ENCODE measurements around the gene MAPT.

MAPT gene

DNA sequence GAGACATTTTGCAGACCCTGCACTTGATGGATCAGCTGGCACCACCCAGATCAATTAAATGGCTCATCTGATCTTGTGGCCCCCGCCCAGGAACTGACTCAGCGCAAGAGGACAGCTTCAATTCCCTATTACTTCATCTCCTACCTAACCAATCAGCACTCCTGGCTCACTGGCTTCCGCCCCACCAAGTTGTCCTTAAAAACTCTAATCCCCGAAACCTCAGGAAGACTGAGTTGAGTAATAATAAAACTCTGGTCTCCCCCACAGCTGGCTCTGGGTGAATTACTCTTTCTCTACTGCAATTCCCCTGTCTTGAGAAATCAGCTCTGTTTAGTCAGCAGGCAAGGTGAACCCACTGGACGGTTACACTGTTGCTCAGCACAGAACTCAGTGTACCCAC lies 26.1 kb upstream of the MAPT start:
- peaks cover 57% of the 10 kb centered on the region for H3K27me3 Mint-ChIP-seq
- H3K36me3 Mint-ChIP-seq (ENCODE audit: insufficient read depth) = no peaks in the 10 kb centered on the region
- H3K4me3 Mint-ChIP-seq = no peak overlapping the region
- DNase-seq (ENCODE audit: low spot score in 2 of 2) (no peak), ATAC-seq (replicated peaks; ENCODE audit: extremely low read depth, poor library complexity, severe bottlenecking) (no peak)
- H3K4me1 Mint-ChIP-seq = no peaks in the 10 kb centered on the region
- H3K9me3 Mint-ChIP-seq = no peaks in the 10 kb centered on the region
- no peak overlapping the region for H3K27ac Mint-ChIP-seq (ENCODE audit: low read depth)

GRCh38 chr17:45869676-45870341 lies 24.5 kb upstream of the MAPT start:
- Mint-ChIP-seq H3K36me3 (ENCODE audit: insufficient read depth) (no peaks in the 10 kb centered on the region), H3K27ac (ENCODE audit: low read depth) (no peak overlapping the region)
- no peak for DNase-seq (ENCODE audit: low spot score in 2 of 2)

GRCh38 chr17:45870342-45870974 lies 23.9 kb upstream of the MAPT start:
- H3K9me3 Mint-ChIP-seq = no peaks in the 10 kb centered on the region
- ATAC-seq (replicated peaks; ENCODE audit: extremely low read depth, poor library complexity, severe bottlenecking) (no peak), DNase-seq (ENCODE audit: low spot score in 2 of 2) (no peak)
- no peak overlapping the region for H3K4me3 Mint-ChIP-seq
- peaks cover 35% of the 10 kb centered on the region for H3K27me3 Mint-ChIP-seq
- H3K36me3 Mint-ChIP-seq (ENCODE audit: insufficient read depth) = no peaks in the 10 kb centered on the region
- no peaks in the 10 kb centered on the region for H3K4me1 Mint-ChIP-seq
- no peak overlapping the region for H3K27ac Mint-ChIP-seq (ENCODE audit: low read depth)

More at GRCh38 chr17:45869676-45870341, 24.5 kb upstream of the MAPT start:
- Mint-ChIP-seq H3K27me3 (peaks cover 41% of the 10 kb centered on the region), H3K4me3 (no peak overlapping the region), H3K4me1 (no peaks in the 10 kb centered on the region), H3K9me3 (no peaks in the 10 kb centered on the region)
- no peak for ATAC-seq (replicated peaks; ENCODE audit: extremely low read depth, poor library complexity, severe bottlenecking)

- DNase-seq (ENCODE audit: low spot score in 2 of 2) (no peak), ATAC-seq (replicated peaks; ENCODE audit: extremely low read depth, poor library complexity, severe bottlenecking) (no peak)
- no peak overlapping the region for H3K4me3 Mint-ChIP-seq
- H3K36me3 Mint-ChIP-seq (ENCODE audit: insufficient read depth) = no peaks in the 10 kb centered on the region
- no peak overlapping the region for H3K27ac Mint-ChIP-seq (ENCODE audit: low read depth)
- H3K27me3 Mint-ChIP-seq = peaks cover 29% of the 10 kb centered on the region
- no peaks in the 10 kb centered on the region for H3K4me1 Mint-ChIP-seq
- H3K9me3 Mint-ChIP-seq = no peaks in the 10 kb centered on the region
These were observed 22.6 kb upstream of the MAPT start for GRCh38 chr17:45871718-45872117.

GRCh38 chr17:45873728-45874127 lies 20.6 kb upstream of the MAPT start:
- Mint-ChIP-seq H3K4me1 (no peaks in the 10 kb centered on the region), H3K27ac (ENCODE audit: low read depth) (no peak overlapping the region), H3K27me3 (peaks cover 11% of the 10 kb centered on the region), H3K36me3 (ENCODE audit: insufficient read depth) (no peaks in the 10 kb centered on the region), H3K4me3 (no peak overlapping the region), H3K9me3 (peaks cover 5% of the 10 kb centered on the region)
- no peak for DNase-seq (ENCODE audit: low spot score in 2 of 2)
- no peak for ATAC-seq (replicated peaks; ENCODE audit: extremely low read depth, poor library complexity, severe bottlenecking)

DNA sequence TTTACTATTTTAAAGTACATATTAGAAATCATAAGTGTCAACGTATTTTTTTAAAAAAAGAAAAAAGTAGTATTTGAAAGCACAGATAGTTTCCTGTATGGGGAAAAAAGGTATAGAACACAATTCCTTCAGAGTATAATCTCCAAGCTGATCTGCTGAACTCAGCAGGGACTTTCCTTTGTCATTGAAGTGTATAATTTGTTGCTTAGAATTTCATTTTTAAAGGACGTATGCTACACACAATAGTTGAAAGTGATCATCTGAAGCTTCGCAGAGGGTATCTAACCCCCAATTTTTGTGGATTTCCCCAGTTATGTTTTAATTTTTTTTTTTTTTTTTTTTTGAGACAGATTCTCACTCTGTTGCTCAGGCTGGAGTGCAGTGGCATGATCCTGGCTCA lies 20.2 kb upstream of the MAPT start:
- no peak overlapping the region for H3K27ac Mint-ChIP-seq (ENCODE audit: low read depth)
- H3K4me1 Mint-ChIP-seq = no peaks in the 10 kb centered on the region
- peaks cover 5% of the 10 kb centered on the region for H3K9me3 Mint-ChIP-seq
- ATAC-seq (replicated peaks; ENCODE audit: extremely low read depth, poor library complexity, severe bottlenecking) (no peak), DNase-seq (ENCODE audit: low spot score in 2 of 2) (no peak)
- no peak overlapping the region for H3K4me3 Mint-ChIP-seq
- H3K27me3 Mint-ChIP-seq = peaks cover 11% of the 10 kb centered on the region
- H3K36me3 Mint-ChIP-seq (ENCODE audit: insufficient read depth) = no peaks in the 10 kb centered on the region

DNA sequence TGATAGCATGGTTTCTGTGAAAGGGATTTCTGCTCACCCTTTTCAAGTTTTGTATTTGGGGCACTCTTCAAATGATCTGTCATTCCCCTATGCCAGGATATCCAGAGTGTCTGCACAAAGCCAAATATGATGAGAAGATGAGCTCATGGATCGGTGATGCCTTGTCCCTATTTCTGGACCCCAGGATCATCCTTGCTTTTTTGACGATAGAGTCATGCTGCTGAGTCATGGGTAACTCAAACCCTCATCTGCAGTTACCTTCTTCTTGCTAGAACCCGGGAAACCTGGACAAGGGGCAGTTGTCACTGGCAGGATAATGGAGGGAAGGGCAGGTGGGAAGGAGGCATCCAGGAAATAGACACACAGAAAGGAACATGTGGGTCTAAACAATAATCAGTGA lies 17.8 kb upstream of the MAPT start:
- H3K4me1 Mint-ChIP-seq = no peaks in the 10 kb centered on the region
- H3K4me3 Mint-ChIP-seq = no peak overlapping the region
- H3K27me3 Mint-ChIP-seq = peaks cover 18% of the 10 kb centered on the region
- H3K27ac Mint-ChIP-seq (ENCODE audit: low read depth) = no peak overlapping the region
- ATAC-seq (replicated peaks; ENCODE audit: extremely low read depth, poor library complexity, severe bottlenecking) = no peak
- peaks cover 5% of the 10 kb centered on the region for H3K9me3 Mint-ChIP-seq
- DNase-seq (ENCODE audit: low spot score in 2 of 2) = no peak
- H3K36me3 Mint-ChIP-seq (ENCODE audit: insufficient read depth) = no peaks in the 10 kb centered on the region

GRCh38 chr17:45877467-45877866 lies 16.9 kb upstream of the MAPT start:
- peaks cover 21% of the 10 kb centered on the region for H3K27me3 Mint-ChIP-seq
- no peaks in the 10 kb centered on the region for H3K4me1 Mint-ChIP-seq
- no peak overlapping the region for H3K4me3 Mint-ChIP-seq
- no peak overlapping the region for H3K27ac Mint-ChIP-seq (ENCODE audit: low read depth)
- H3K9me3 Mint-ChIP-seq = peaks cover 5% of the 10 kb centered on the region
- no peaks in the 10 kb centered on the region for H3K36me3 Mint-ChIP-seq (ENCODE audit: insufficient read depth)
- DNase-seq (ENCODE audit: low spot score in 2 of 2) = no peak
- ATAC-seq (replicated peaks; ENCODE audit: extremely low read depth, poor library complexity, severe bottlenecking) = no peak

DNA sequence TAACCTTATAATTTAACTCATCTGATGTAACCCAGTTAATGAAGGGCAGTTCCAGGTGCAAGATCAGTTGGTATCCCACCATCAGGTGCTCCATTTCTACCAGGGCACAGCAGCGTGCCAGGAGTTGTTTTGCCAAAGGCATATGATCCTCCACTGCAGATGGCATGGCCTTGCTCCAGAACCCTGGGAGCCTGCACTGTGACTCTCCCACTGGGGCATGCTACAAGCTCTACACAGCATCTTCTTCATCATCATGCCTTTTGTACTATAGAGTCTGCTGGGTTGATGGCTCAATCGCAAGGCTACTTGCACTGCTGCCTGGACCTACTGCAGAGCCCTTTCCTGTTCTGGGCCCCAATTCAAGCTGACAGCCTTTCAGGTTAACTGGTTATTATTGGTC lies 11.3 kb upstream of the MAPT start:
- no peak overlapping the region for H3K4me3 Mint-ChIP-seq
- DNase-seq (ENCODE audit: low spot score in 2 of 2) = no peak
- no peaks in the 10 kb centered on the region for H3K36me3 Mint-ChIP-seq (ENCODE audit: insufficient read depth)
- peaks cover 33% of the 10 kb centered on the region for H3K27me3 Mint-ChIP-seq
- no peak for ATAC-seq (replicated peaks; ENCODE audit: extremely low read depth, poor library complexity, severe bottlenecking)
- no peaks in the 10 kb centered on the region for H3K4me1 Mint-ChIP-seq
- peaks cover 11% of the 10 kb centered on the region for H3K9me3 Mint-ChIP-seq
- no peak overlapping the region for H3K27ac Mint-ChIP-seq (ENCODE audit: low read depth)

DNA sequence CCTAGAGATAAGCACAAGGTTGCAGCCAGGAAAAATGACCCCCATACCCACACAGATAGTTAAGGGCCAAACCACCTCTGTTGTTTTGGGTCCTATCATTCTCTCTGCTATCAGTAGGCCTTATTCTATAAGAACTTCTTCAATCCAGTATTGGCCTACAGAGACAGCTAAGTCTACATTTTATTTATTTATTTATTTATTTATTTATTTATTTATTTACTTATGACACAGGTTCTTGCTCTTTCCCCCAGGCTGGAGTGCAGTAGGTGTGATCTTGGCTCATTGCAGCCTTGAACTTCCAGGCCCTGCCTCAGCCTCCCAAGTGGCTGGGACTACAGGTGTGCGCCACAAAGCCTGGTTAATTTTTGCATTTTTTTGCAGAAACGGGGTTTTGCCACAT lies 7.5 kb upstream of the MAPT start:
- no peak for DNase-seq (ENCODE audit: low spot score in 2 of 2)
- H3K27ac Mint-ChIP-seq (ENCODE audit: low read depth) = no peak overlapping the region
- H3K9me3 Mint-ChIP-seq = peaks cover 11% of the 10 kb centered on the region
- H3K36me3 Mint-ChIP-seq (ENCODE audit: insufficient read depth) = no peaks in the 10 kb centered on the region
- no peaks in the 10 kb centered on the region for H3K4me1 Mint-ChIP-seq
- no peak overlapping the region for H3K4me3 Mint-ChIP-seq
- ATAC-seq (replicated peaks; ENCODE audit: extremely low read depth, poor library complexity, severe bottlenecking) = no peak
- peaks cover 18% of the 10 kb centered on the region for H3K27me3 Mint-ChIP-seq

- Mint-ChIP-seq H3K4me3 (no peak overlapping the region), H3K9me3 (peaks cover 11% of the 10 kb centered on the region), H3K4me1 (no peaks in the 10 kb centered on the region), H3K36me3 (ENCODE audit: insufficient read depth) (no peaks in the 10 kb centered on the region), H3K27me3 (peaks cover 3% of the 10 kb centered on the region), H3K27ac (ENCODE audit: low read depth) (no peak overlapping the region)
- no peak for DNase-seq (ENCODE audit: low spot score in 2 of 2)
- no peak for ATAC-seq (replicated peaks; ENCODE audit: extremely low read depth, poor library complexity, severe bottlenecking)
These were observed 6.0 kb upstream of the MAPT start for GRCh38 chr17:45888392-45888791.

GRCh38 chr17:45889579-45889978 lies 4.8 kb upstream of the MAPT start:
- ATAC-seq (replicated peaks; ENCODE audit: extremely low read depth, poor library complexity, severe bottlenecking) (no peak), DNase-seq (ENCODE audit: low spot score in 2 of 2) (no peak)
- Mint-ChIP-seq H3K36me3 (ENCODE audit: insufficient read depth) (peaks cover 2% of the 10 kb centered on the region), H3K27ac (ENCODE audit: low read depth) (no peak overlapping the region), H3K9me3 (peaks cover 8% of the 10 kb centered on the region), H3K27me3 (no peaks in the 10 kb centered on the region), H3K4me1 (no peaks in the 10 kb centered on the region), H3K4me3 (no peak overlapping the region)

GRCh38 chr17:45893725-45894021 lies 681 bp upstream of the MAPT start:
- H3K27me3 Mint-ChIP-seq = peaks cover 20% of the 10 kb centered on the region
- no peaks in the 10 kb centered on the region for H3K9me3 Mint-ChIP-seq
- H3K4me1 Mint-ChIP-seq = peaks cover 6% of the 10 kb centered on the region
- no peak for DNase-seq (ENCODE audit: low spot score in 2 of 2)
- no peak for ATAC-seq (replicated peaks; ENCODE audit: extremely low read depth, poor library complexity, severe bottlenecking)
- peak overlapping the region; percentile 83 for H3K4me3 Mint-ChIP-seq
- peaks cover 6% of the 10 kb centered on the region for H3K36me3 Mint-ChIP-seq (ENCODE audit: insufficient read depth)
- H3K27ac Mint-ChIP-seq (ENCODE audit: low read depth) = peak overlapping the region; percentile 25
